Panc1 (cell line): Measurements from ENCODE around the gene RGS9.

ENCODE experiments used
- TF ChIP-seq, protein P1 (sequence below): fragments of 450-650 bp; IDR thresholded peaks from 2 replicates; pipeline ENCODE4 v1.5.1; 2017; ENCODE audit warnings: mild to moderate bottlenecking
- TF ChIP-seq, protein P2 (sequence below), 2 experiments: IDR thresholded peaks; 2 replicates each; pipeline ENCODE4 v1.6.1; 2011 to 2012; ENCODE audit warnings: low read depth in 2 of 2, control low read depth in 1 of 2, low read length in 1 of 2, mild to moderate bottlenecking in 1 of 2, moderate library complexity in 1 of 2; ENCODE audit not compliant: insufficient read depth in 1 of 2

- TF ChIP-seq, protein P1, sequence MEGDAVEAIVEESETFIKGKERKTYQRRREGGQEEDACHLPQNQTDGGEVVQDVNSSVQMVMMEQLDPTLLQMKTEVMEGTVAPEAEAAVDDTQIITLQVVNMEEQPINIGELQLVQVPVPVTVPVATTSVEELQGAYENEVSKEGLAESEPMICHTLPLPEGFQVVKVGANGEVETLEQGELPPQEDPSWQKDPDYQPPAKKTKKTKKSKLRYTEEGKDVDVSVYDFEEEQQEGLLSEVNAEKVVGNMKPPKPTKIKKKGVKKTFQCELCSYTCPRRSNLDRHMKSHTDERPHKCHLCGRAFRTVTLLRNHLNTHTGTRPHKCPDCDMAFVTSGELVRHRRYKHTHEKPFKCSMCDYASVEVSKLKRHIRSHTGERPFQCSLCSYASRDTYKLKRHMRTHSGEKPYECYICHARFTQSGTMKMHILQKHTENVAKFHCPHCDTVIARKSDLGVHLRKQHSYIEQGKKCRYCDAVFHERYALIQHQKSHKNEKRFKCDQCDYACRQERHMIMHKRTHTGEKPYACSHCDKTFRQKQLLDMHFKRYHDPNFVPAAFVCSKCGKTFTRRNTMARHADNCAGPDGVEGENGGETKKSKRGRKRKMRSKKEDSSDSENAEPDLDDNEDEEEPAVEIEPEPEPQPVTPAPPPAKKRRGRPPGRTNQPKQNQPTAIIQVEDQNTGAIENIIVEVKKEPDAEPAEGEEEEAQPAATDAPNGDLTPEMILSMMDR = no peak
- TF ChIP-seq, protein P2, sequence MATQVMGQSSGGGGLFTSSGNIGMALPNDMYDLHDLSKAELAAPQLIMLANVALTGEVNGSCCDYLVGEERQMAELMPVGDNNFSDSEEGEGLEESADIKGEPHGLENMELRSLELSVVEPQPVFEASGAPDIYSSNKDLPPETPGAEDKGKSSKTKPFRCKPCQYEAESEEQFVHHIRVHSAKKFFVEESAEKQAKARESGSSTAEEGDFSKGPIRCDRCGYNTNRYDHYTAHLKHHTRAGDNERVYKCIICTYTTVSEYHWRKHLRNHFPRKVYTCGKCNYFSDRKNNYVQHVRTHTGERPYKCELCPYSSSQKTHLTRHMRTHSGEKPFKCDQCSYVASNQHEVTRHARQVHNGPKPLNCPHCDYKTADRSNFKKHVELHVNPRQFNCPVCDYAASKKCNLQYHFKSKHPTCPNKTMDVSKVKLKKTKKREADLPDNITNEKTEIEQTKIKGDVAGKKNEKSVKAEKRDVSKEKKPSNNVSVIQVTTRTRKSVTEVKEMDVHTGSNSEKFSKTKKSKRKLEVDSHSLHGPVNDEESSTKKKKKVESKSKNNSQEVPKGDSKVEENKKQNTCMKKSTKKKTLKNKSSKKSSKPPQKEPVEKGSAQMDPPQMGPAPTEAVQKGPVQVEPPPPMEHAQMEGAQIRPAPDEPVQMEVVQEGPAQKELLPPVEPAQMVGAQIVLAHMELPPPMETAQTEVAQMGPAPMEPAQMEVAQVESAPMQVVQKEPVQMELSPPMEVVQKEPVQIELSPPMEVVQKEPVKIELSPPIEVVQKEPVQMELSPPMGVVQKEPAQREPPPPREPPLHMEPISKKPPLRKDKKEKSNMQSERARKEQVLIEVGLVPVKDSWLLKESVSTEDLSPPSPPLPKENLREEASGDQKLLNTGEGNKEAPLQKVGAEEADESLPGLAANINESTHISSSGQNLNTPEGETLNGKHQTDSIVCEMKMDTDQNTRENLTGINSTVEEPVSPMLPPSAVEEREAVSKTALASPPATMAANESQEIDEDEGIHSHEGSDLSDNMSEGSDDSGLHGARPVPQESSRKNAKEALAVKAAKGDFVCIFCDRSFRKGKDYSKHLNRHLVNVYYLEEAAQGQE (IDR thresholded peaks at IDR 0.05; ENCODE audit: insufficient read depth in 1 of 2, low read depth in 2 of 2, low read length in 1 of 2) = no peak
Observed at GRCh38 chr17:65183736-65184135, 46.6 kb downstream of the RGS9 start.
